Measurements from ENCODE around the gene TRHDE.

DNA sequence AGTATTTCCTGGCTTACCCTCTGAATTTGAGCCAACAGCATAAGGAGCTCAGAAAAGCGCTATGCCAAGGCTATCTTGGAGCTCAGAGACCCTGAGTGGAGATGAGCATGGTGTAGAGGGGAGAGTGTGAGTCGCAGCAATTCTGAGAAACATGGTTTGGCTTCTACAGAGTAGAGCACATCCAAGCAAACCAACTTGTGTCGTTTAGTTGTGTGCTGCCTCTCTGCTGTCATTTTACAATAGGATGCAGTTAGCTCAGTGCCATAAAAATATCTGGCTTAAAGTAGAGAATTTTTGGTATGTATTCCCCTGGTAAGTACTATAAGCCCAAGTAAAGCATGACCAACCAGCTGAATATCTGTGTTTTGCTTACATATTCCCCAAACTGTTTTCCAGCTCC lies 249.2 kb downstream of the TRHDE start:
- TF ChIP-seq ZNF239 (CRISPR knock-in tag; IDR thresholded peaks at IDR 0.05) (no peak), POLR2AphosphoS5 (IDR thresholded peaks at IDR 0.05; ENCODE audit: control insufficient read depth, insufficient read depth, low read depth, low read length) (no peak), SRSF9 (IDR thresholded peaks at IDR 0.05; ENCODE audit: borderline replicate concordance, low read depth, low read length) (no peak), MAFF (IDR thresholded peaks at IDR 0.05; ENCODE audit: low read length) (no peak), SAFB2 (IDR thresholded peaks at IDR 0.05; ENCODE audit: borderline replicate concordance, low read depth, low read length, severe bottlenecking) (no peak), ZKSCAN1 (IDR thresholded peaks at IDR 0.05; ENCODE audit: low read depth, low read length) (no peak), MEF2A (IDR thresholded peaks at IDR 0.05; ENCODE audit: control insufficient read depth, low read depth, low read length) (no peak), ZNF431 (CRISPR knock-in tag; IDR thresholded peaks at IDR 0.05) (no peak), ZBTB8A (IDR thresholded peaks at IDR 0.05; ENCODE audit: partially characterized antibody) (no peak), TAF7 (tag; IDR thresholded peaks at IDR 0.05) (no peak), YY1 (IDR thresholded peaks at IDR 0.05; ENCODE audit: borderline replicate concordance in 1 of 3, control insufficient read depth in 1 of 3, extremely low read depth in 1 of 3, insufficient read depth in 3 of 3, insufficient read length in 1 of 3, insufficient replicate concordance in 2 of 3, low read depth in 1 of 3, low read length in 2 of 3) (no peak), RBFOX2 (IDR thresholded peaks at IDR 0.05; ENCODE audit: low read depth, low read length) (no peak)
- TF ChIP-seq, protein P1, sequence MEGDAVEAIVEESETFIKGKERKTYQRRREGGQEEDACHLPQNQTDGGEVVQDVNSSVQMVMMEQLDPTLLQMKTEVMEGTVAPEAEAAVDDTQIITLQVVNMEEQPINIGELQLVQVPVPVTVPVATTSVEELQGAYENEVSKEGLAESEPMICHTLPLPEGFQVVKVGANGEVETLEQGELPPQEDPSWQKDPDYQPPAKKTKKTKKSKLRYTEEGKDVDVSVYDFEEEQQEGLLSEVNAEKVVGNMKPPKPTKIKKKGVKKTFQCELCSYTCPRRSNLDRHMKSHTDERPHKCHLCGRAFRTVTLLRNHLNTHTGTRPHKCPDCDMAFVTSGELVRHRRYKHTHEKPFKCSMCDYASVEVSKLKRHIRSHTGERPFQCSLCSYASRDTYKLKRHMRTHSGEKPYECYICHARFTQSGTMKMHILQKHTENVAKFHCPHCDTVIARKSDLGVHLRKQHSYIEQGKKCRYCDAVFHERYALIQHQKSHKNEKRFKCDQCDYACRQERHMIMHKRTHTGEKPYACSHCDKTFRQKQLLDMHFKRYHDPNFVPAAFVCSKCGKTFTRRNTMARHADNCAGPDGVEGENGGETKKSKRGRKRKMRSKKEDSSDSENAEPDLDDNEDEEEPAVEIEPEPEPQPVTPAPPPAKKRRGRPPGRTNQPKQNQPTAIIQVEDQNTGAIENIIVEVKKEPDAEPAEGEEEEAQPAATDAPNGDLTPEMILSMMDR (IDR thresholded peaks at IDR 0.05 in 2 of 3, conservative IDR thresholded peaks at IDR 0.05 in 1 of 3; ENCODE audit: insufficient read depth in 2 of 3, low read depth in 1 of 3, low read length in 3 of 3): no peak
- TF ChIP-seq, protein P2, sequence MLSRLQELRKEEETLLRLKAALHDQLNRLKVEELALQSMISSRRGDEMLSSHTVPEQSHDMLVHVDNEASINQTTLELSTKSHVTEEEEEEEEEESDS (CRISPR knock-in tag; IDR thresholded peaks at IDR 0.05): no peak
